ENCODE measurements around the gene NEK9. TPM values are rescaled to one million over a fixed set of nuclear protein-coding genes. Genes with fewer than 3 reads are reported as not detected.

The NEK9 gene
- total and polyA plus RNA-seq, 2 experiments from 2014 or later = 41.0 to 47.6 TPM

- peaks cover 26% of the 10 kb centered on the region; the same call in 1 of the 2 replicates for H3F3A ChIP-seq (ENCODE audit: insufficient read depth)
- DNase-seq = no peak
- H3K9ac ChIP-seq = no peak overlapping the region
- no peak overlapping the region for H3K27ac ChIP-seq
- no peaks in the 10 kb centered on the region for H3K9me3 ChIP-seq (ENCODE audit: low read depth)
- no peaks in the 10 kb centered on the region for H3K9me2 ChIP-seq (ENCODE audit: insufficient read depth)
- in situ Hi-C loops (cut with MboI) = loop anchor here (25.0 kb wide), 1 partner anchor 328 kb away; no protein-coding TSS in a partner anchor
- no peaks in the 10 kb centered on the region for H3K4me1 ChIP-seq (ENCODE audit: insufficient read depth)
- H3K4me2 ChIP-seq (ENCODE audit: unreplicated experiment) = no peak overlapping the region
- WGBS, 2 experiments (ENCODE audit: low coverage in 1 of 2, low lambda C conversion rate in 2 of 2, missing lambda C conversion rate in 2 of 2) = 81 to 85% methylated on average over 6 of the region's 6 CpGs
- TF ChIP-seq EZH2phosphoT487 (IDR thresholded peaks at IDR 0.05; ENCODE audit: insufficient read depth, low read depth) = no peak
- TF ChIP-seq EZH2 (IDR thresholded peaks at IDR 0.05; ENCODE audit: insufficient read depth, poor library complexity, severe bottlenecking) = no peak
- no peaks in the 10 kb centered on the region for H3K27me3 ChIP-seq (replicated peaks; ENCODE audit: insufficient read depth)
- H3K36me3 ChIP-seq (ENCODE audit: low read depth) = peaks cover 19% of the 10 kb centered on the region; the same call in 1 of the 2 replicates
- H4K20me1 ChIP-seq (ENCODE audit: insufficient read depth) = no peaks in the 10 kb centered on the region
- H3K4me3 ChIP-seq = no peak overlapping the region
- no peak overlapping the region for H2AFZ ChIP-seq
- peaks cover 85% of the 10 kb centered on the region for H3K79me2 ChIP-seq (ENCODE audit: insufficient read depth)
Observed at GRCh38 chr14:75134644-75135043, 7.8 kb upstream of the NEK9 start.

DNA sequence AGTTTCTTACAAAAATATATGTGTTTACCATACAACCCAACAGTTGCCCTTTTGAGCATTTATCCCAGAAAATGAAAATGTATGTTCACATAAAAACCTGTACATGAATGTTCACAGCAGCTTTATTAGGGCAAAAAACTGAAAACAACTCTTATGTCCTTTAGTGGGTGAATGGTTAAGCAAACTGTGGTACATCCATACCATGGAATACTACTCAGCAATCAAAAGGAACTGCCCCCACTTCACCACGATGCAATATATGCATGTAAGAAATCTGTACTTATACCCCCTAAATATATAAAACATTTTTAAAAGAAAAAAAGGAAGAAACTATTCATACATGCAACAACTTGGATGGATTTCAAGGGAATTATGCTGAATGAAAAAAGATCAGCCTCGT, 6.7 kb upstream of the NEK9 start:
- TF ChIP-seq EZH2 (IDR thresholded peaks at IDR 0.05; ENCODE audit: insufficient read depth, poor library complexity, severe bottlenecking) = no peak
- TF ChIP-seq EZH2phosphoT487 (IDR thresholded peaks at IDR 0.05; ENCODE audit: insufficient read depth, low read depth) = no peak
- H3K27me3 ChIP-seq (replicated peaks; ENCODE audit: insufficient read depth) = no peaks in the 10 kb centered on the region
- no peak overlapping the region for H3K9ac ChIP-seq
- peaks cover 19% of the 10 kb centered on the region; the same call in 1 of the 2 replicates for H3K36me3 ChIP-seq (ENCODE audit: low read depth)
- H3K4me1 ChIP-seq (ENCODE audit: insufficient read depth) = no peaks in the 10 kb centered on the region
- no peak overlapping the region for H3K4me2 ChIP-seq (ENCODE audit: unreplicated experiment)
- H2AFZ ChIP-seq = no peak overlapping the region
- no peak overlapping the region for H3K27ac ChIP-seq
- H3F3A ChIP-seq (ENCODE audit: insufficient read depth) = peaks cover 26% of the 10 kb centered on the region; the same call in 1 of the 2 replicates
- no peaks in the 10 kb centered on the region for H3K9me3 ChIP-seq (ENCODE audit: low read depth)
- peaks cover 85% of the 10 kb centered on the region for H3K79me2 ChIP-seq (ENCODE audit: insufficient read depth)
- H3K9me2 ChIP-seq (ENCODE audit: insufficient read depth) = no peaks in the 10 kb centered on the region
- WGBS, 2 experiments (ENCODE audit: low coverage in 1 of 2, low lambda C conversion rate in 2 of 2, missing lambda C conversion rate in 2 of 2) = 93 to 99% methylated on average over 2 of the region's 2 CpGs
- no peaks in the 10 kb centered on the region for H4K20me1 ChIP-seq (ENCODE audit: insufficient read depth)
- no peak for DNase-seq
- no peak overlapping the region for H3K4me3 ChIP-seq
- in situ Hi-C loops (cut with MboI) = loop anchor here (25.0 kb wide), 1 partner anchor 329 kb away; no protein-coding TSS in a partner anchor

- peak; percentile 78 for DNase-seq
- in situ Hi-C loops (cut with MboI) = loop anchor here (25.0 kb wide), 1 partner anchor 330 kb away; no protein-coding TSS in a partner anchor
- peaks cover 85% of the 10 kb centered on the region for H3K79me2 ChIP-seq (ENCODE audit: insufficient read depth)
Observed at GRCh38 chr14:75132382-75133086, 5.7 kb upstream of the NEK9 start.

GRCh38 chr14:75128596-75128990, 1.7 kb upstream of the NEK9 start:
- Histone ChIP-seq H3K27me3 (replicated peaks; ENCODE audit: insufficient read depth) (no peaks in the 10 kb centered on the region), H3K9me2 (ENCODE audit: insufficient read depth) (no peaks in the 10 kb centered on the region), H3K27ac (no peak overlapping the region), H3K4me2 (ENCODE audit: unreplicated experiment) (no peak overlapping the region), H2AFZ (no peak overlapping the region), H3K9me3 (ENCODE audit: low read depth) (no peaks in the 10 kb centered on the region), H3K4me3 (no peak overlapping the region), H3K79me2 (ENCODE audit: insufficient read depth) (peaks cover 79% of the 10 kb centered on the region), H4K20me1 (ENCODE audit: insufficient read depth) (no peaks in the 10 kb centered on the region), H3K4me1 (ENCODE audit: insufficient read depth) (peaks cover 25% of the 10 kb centered on the region), H3K9ac (no peak overlapping the region), H3K36me3 (ENCODE audit: low read depth) (peaks cover 5% of the 10 kb centered on the region; the same call in 1 of the 2 replicates), H3F3A (ENCODE audit: insufficient read depth) (peaks cover 46% of the 10 kb centered on the region)
- DNase-seq = no peak
- in situ Hi-C loops (cut with MboI) = loop anchor here (10.0 to 25.0 kb wide), 2 partner anchors 176 to 334 kb away; no protein-coding TSS in a partner anchor
- TF ChIP-seq EZH2 (IDR thresholded peaks at IDR 0.05; ENCODE audit: insufficient read depth, poor library complexity, severe bottlenecking) (no peak), EZH2phosphoT487 (IDR thresholded peaks at IDR 0.05; ENCODE audit: insufficient read depth, low read depth) (no peak)
- 93 to 98% methylated on average over 5 of the region's 5 CpGs for WGBS, 2 experiments (ENCODE audit: low coverage in 1 of 2, low lambda C conversion rate in 2 of 2, missing lambda C conversion rate in 2 of 2)

More at GRCh38 chr14:75132382-75133086, 5.7 kb upstream of the NEK9 start:
- no peaks in the 10 kb centered on the region for H3K9me3 ChIP-seq (ENCODE audit: low read depth)
- 0 out of 2 replicates have a peak overlapping the region, but pooled peaks have one; percentile 10 for H3K27ac ChIP-seq
- no peak overlapping the region; the same call in 1 of the 2 replicates for H3K9ac ChIP-seq
- peaks cover 26% of the 10 kb centered on the region; the same call in 1 of the 2 replicates for H3F3A ChIP-seq (ENCODE audit: insufficient read depth)
- no peaks in the 10 kb centered on the region for H3K27me3 ChIP-seq (replicated peaks; ENCODE audit: insufficient read depth)
- H3K36me3 ChIP-seq (ENCODE audit: low read depth) = peaks cover 19% of the 10 kb centered on the region; the same call in 1 of the 2 replicates
- H3K4me3 ChIP-seq = no peak overlapping the region
- H3K4me1 ChIP-seq (ENCODE audit: insufficient read depth) = no peaks in the 10 kb centered on the region
- no peak overlapping the region for H2AFZ ChIP-seq
- no peaks in the 10 kb centered on the region for H4K20me1 ChIP-seq (ENCODE audit: insufficient read depth)
- H3K4me2 ChIP-seq (ENCODE audit: unreplicated experiment) = no peak overlapping the region
- TF ChIP-seq EZH2phosphoT487 (IDR thresholded peaks at IDR 0.05; ENCODE audit: insufficient read depth, low read depth) (no peak), EZH2 (IDR thresholded peaks at IDR 0.05; ENCODE audit: insufficient read depth, poor library complexity, severe bottlenecking) (no peak)
- 27 to 29% methylated on average over 4 of the region's 4 CpGs for WGBS, 2 experiments (ENCODE audit: low coverage in 1 of 2, low lambda C conversion rate in 2 of 2, missing lambda C conversion rate in 2 of 2)
- no peaks in the 10 kb centered on the region for H3K9me2 ChIP-seq (ENCODE audit: insufficient read depth)

All from GM23248 (cell line).